Spleen (tissue), 11 donors: ENCODE data around the gene STEAP3. TPM values are rescaled to one million over a fixed set of nuclear protein-coding genes. Genes with fewer than 3 reads are reported as not detected.

Experiments used
- DNase-seq: peaks from one replicate; pipeline ENCODE4 v3.0.0-alpha.2; 2020
- H3K27ac ChIP-seq, 8 donors: fragments of 200-600 bp; sonication (generic) in 7 of 8; 1 replicate in 4 of 8; 2 replicates in 4 of 8; pipeline versions ENCODE4 v1.5.0 to v1.8.0; 2016 to 2021; ENCODE audit warnings: inconsistent platforms in 4 of 8, mild to moderate bottlenecking in 4 of 8, moderate library complexity in 1 of 8
- H3K27me3 ChIP-seq, 7 donors: fragments of 200-600 bp; sonication (generic) in 6 of 7; replicated peaks in 1 of 7; 1 replicate in 4 of 7; 2 replicates in 3 of 7; pipeline versions ENCODE4 v1.5.0 to v1.8.0; 2016 to 2021; ENCODE audit warnings: inconsistent platforms in 3 of 7, mild to moderate bottlenecking in 1 of 7
- H3K36me3 ChIP-seq, 6 donors: fragments of 200-600 bp; sonication (generic) in 5 of 6; 1 replicate in 4 of 6; 2 replicates in 2 of 6; pipeline versions ENCODE4 v1.5.0 to v1.8.0; 2016 to 2021; ENCODE audit warnings: inconsistent platforms in 2 of 6
- H3K4me1 ChIP-seq, 6 donors: fragments of 200-600 bp; sonication (generic) in 5 of 6; 1 replicate in 3 of 6; 2 replicates in 3 of 6; pipeline versions ENCODE4 v1.5.0 to v1.8.0; 2016 to 2021; ENCODE audit warnings: inconsistent platforms in 3 of 6
- H3K4me3 ChIP-seq, 8 donors: fragments of 200-600 bp; sonication (generic) in 7 of 8; 1 replicate in 4 of 8; 2 replicates in 4 of 8; pipeline versions ENCODE4 v1.5.0 to v1.8.0; 2016 to 2021; ENCODE audit warnings: inconsistent platforms in 4 of 8, mild to moderate bottlenecking in 4 of 8, moderate library complexity in 2 of 8
- H3K9me3 ChIP-seq, 8 donors: fragments of 200-600 bp; sonication (generic) in 7 of 8; 1 replicate in 4 of 8; 2 replicates in 4 of 8; pipeline versions ENCODE4 v1.5.0 to v1.8.0; 2016 to 2021; ENCODE audit warnings: inconsistent platforms in 4 of 8
- CTCF ChIP-seq, 11 experiments: fragments of 200-600 bp in 7 of 11; fragments of 450-650 bp in 4 of 11; sonication (generic) in 4 of 11; IDR thresholded peaks in 8 of 11; conservative IDR thresholded peaks in 3 of 11; 1 replicate in 7 of 11; 2 replicates in 4 of 11; pipeline versions ENCODE4 v1.4.0 to v1.8.0; 2016 to 2021; ENCODE audit warnings: antibody characterized with exemption in 11 of 11, inconsistent platforms in 4 of 11, mild to moderate bottlenecking in 1 of 11
- POLR2A ChIP-seq, 3 donors: fragments of 450-650 bp; IDR thresholded peaks; one replicate each; pipeline ENCODE4 v1.5.1; 2017; ENCODE audit warnings: antibody characterized with exemption in 3 of 3, mild to moderate bottlenecking in 1 of 3
- POLR2AphosphoS5 ChIP-seq, 3 donors: sonication (generic); formaldehyde crosslinking; IDR thresholded peaks; one replicate each; pipeline ENCODE4 v1.5.1; 2017; ENCODE audit warnings: antibody characterized with exemption in 3 of 3
- WGBS, 5 donors: extraction: QIAGEN DNeasy Blood & Tissue Kit in 3 of 5; methylation state at CpG; one replicate each; pipeline versions ENCODE4 v1.1.5 to v1.1.7; 2013 to 2018; 5-methylcytosine and 5-hydroxymethylcytosine counted together
- intact Hi-C: fragments of 100-400 bp; cut with DNase I; formaldehyde crosslinking; loops from one replicate; pipeline ENCODE4 v1.15.0; 2023; ENCODE audit warnings: low total_unique reads
- polyA plus RNA-seq, 3 donors: library from polyadenylated mRNA; stranded (reverse); fragments of 200-250 nt; gene quantifications; one replicate each; pipeline ENCODE4 v1.2.1, GENCODE V29; 2013
- total RNA-seq, 7 donors: library from RNA; depleted of rRNA in 3 of 7; stranded (reverse); fragments of >200 nt in 3 of 7; fragmentation: NEBNext Ultra II Directional in 4 of 7; extraction: Animal tissue kit (Norgen Biotek cat#: 25700) in 4 of 7; gene quantifications; one replicate each; pipeline versions ENCODE4 v1.1.0 to v1.2.1, GENCODE V29; 2016 to 2021
- donor health status: healthy with polysubstance abuse.
- donor health status: DM: no; HTN: no; CAD: no; lungs with moderate emphysema.
- donor health status: DM: no; HTN: no; CAD: no.
- donor health status: Bipolar disorder and iron deficiency.
- donor health status: healthy.
- donor health status: DM: no; HTN: no; CAD: no.
- donor health status: DM: yes; HTN: yes; CAD: no.

The STEAP3 gene
- total and polyA plus RNA-seq, 10 donors: 0.26 to 3.6 (median 1.5) TPM

- no peak overlapping the region for H3K27ac ChIP-seq
- no peak for TF ChIP-seq POLR2AphosphoS5 (IDR thresholded peaks at IDR 0.05)
- no peak for TF ChIP-seq CTCF (IDR thresholded peaks at IDR 0.05 in 8 of 11, conservative IDR thresholded peaks at IDR 0.05 in 3 of 11)
- TF ChIP-seq POLR2A (IDR thresholded peaks at IDR 0.05): no peak
- H3K27me3 ChIP-seq: no peaks in the 10 kb centered on the region
- no peak overlapping the region for H3K4me3 ChIP-seq
- peaks cover 0 to 14% (median 0%) of the 10 kb centered on the region in 6 donors for H3K36me3 ChIP-seq
- WGBS, 5 donors: 88 to 94% (median 90%) methylated on average over 14 of the region's 14 CpGs
- intact Hi-C loops: no loop called here
- no peak for DNase-seq
- H3K9me3 ChIP-seq: no peaks in the 10 kb centered on the region
- H3K4me1 ChIP-seq: peaks cover 0 to 6% (median 0%) of the 10 kb centered on the region in 6 donors
Observed at GRCh38 chr2:119294671-119295070, 71.0 kb downstream of the STEAP3 start.

GRCh38 chr2:119295688-119296375 is 72.2 kb downstream of the STEAP3 start:
- no peak for TF ChIP-seq POLR2A (IDR thresholded peaks at IDR 0.05)
- TF ChIP-seq POLR2AphosphoS5 (IDR thresholded peaks at IDR 0.05): no peak
- no peak for TF ChIP-seq CTCF (IDR thresholded peaks at IDR 0.05 in 8 of 11, conservative IDR thresholded peaks at IDR 0.05 in 3 of 11)
- Histone ChIP-seq H3K9me3 (no peaks in the 10 kb centered on the region), H3K36me3 (peaks cover 0 to 14% (median 0%) of the 10 kb centered on the region in 6 donors), H3K27me3 (no peaks in the 10 kb centered on the region), H3K4me3 (no peak overlapping the region), H3K27ac (no peak overlapping the region), H3K4me1 (peaks cover 0 to 6% (median 0%) of the 10 kb centered on the region in 6 donors)
- intact Hi-C loops: no loop called here
- 86 to 95% (median 92%) methylated on average over 10 of the region's 10 CpGs for WGBS, 5 donors
- DNase-seq: no peak

GRCh38 chr2:119301413-119301812 is 77.8 kb downstream of the STEAP3 start:
- WGBS, 5 donors: 92 to 98% (median 95%) methylated on average over 6 of the region's 6 CpGs
- no peaks in the 10 kb centered on the region for H3K9me3 ChIP-seq
- no peaks in the 10 kb centered on the region for H3K4me1 ChIP-seq
- H3K4me3 ChIP-seq: no peak overlapping the region
- no peak for TF ChIP-seq CTCF (IDR thresholded peaks at IDR 0.05 in 8 of 11, conservative IDR thresholded peaks at IDR 0.05 in 3 of 11)
- no peak for TF ChIP-seq POLR2AphosphoS5 (IDR thresholded peaks at IDR 0.05)
- TF ChIP-seq POLR2A (IDR thresholded peaks at IDR 0.05): no peak
- no peaks in the 10 kb centered on the region for H3K27me3 ChIP-seq
- H3K36me3 ChIP-seq: peaks cover 0 to 6% (median 0%) of the 10 kb centered on the region in 6 donors
- H3K27ac ChIP-seq: no peak overlapping the region
- DNase-seq: no peak
- intact Hi-C loops: no loop called here

- Histone ChIP-seq H3K36me3 (peaks cover 0 to 10% (median 0%) of the 10 kb centered on the region in 6 donors), H3K27ac (no peak overlapping the region), H3K4me3 (no peak overlapping the region), H3K4me1 (no peaks in the 10 kb centered on the region), H3K9me3 (no peaks in the 10 kb centered on the region), H3K27me3 (no peaks in the 10 kb centered on the region)
- no peak for TF ChIP-seq POLR2AphosphoS5 (IDR thresholded peaks at IDR 0.05)
- no peak for TF ChIP-seq POLR2A (IDR thresholded peaks at IDR 0.05)
- no peak for TF ChIP-seq CTCF (IDR thresholded peaks at IDR 0.05 in 8 of 11, conservative IDR thresholded peaks at IDR 0.05 in 3 of 11)
- intact Hi-C loops: no loop called here
- WGBS, 5 donors: 92 to 98% (median 93%) methylated on average over 2 of the region's 2 CpGs
- DNase-seq: no peak
Observed at GRCh38 chr2:119304847-119305246, 81.2 kb downstream of the STEAP3 start.
